DMS79 treated with DMSO at 0.1 percent for 48 hours (cell line): ENCODE measurements around the gene ORC5.
"Not testable (repeated sequence)": the region's sequence is repeated elsewhere in the genome, so short reads cannot be mapped to it uniquely, and the experiment has no call there.

Source experiments
- DNase-seq: peaks from one replicate; lab custom pipeline; 2025; lab: John Stamatoyannopoulos, UW

ORC5 gene

GRCh38 chr7:104185346-104185745, 22.5 kb downstream of the ORC5 start:
- DNase-seq = no peak

GRCh38 chr7:104179178-104179577, 28.6 kb downstream of the ORC5 start:
- DNase-seq = peak; percentile 5

- not testable (repeated sequence) for DNase-seq
Measured at GRCh38 chr7:104177565-104178083, 30.2 kb downstream of the ORC5 start.

GRCh38 chr7:104176332-104176731, 31.5 kb downstream of the ORC5 start:
- DNase-seq = no peak

- no peak for DNase-seq
Measured at GRCh38 chr7:104175361-104175984, 32.3 kb downstream of the ORC5 start.

GRCh38 chr7:104174798-104175197, 33.0 kb downstream of the ORC5 start:
- DNase-seq = peak; percentile 27

GRCh38 chr7:104162081-104162480, 45.7 kb downstream of the ORC5 start:
- DNase-seq = no peak

GRCh38 chr7:104161244-104161643, 46.6 kb downstream of the ORC5 start:
- no peak for DNase-seq

GRCh38 chr7:104160375-104160774, 47.4 kb downstream of the ORC5 start:
- peak; percentile 5 for DNase-seq

- peak; percentile 9 for DNase-seq
Measured at GRCh38 chr7:104156842-104157277, 51.0 kb downstream of the ORC5 start.

GRCh38 chr7:104153287-104153686, 54.5 kb downstream of the ORC5 start:
- no peak for DNase-seq

- DNase-seq = no peak
Measured at GRCh38 chr7:104152468-104152867, 55.3 kb downstream of the ORC5 start.

GRCh38 chr7:104150470-104150869, 57.3 kb downstream of the ORC5 start:
- no peak for DNase-seq

GRCh38 chr7:104149822-104150221, 58.0 kb downstream of the ORC5 start:
- no peak for DNase-seq

- no peak for DNase-seq
Measured at GRCh38 chr7:104142147-104142546, 65.7 kb downstream of the ORC5 start.

- no peak for DNase-seq
Measured at GRCh38 chr7:104137971-104138370, 69.8 kb downstream of the ORC5 start.

- DNase-seq = no peak
Measured at GRCh38 chr7:104137511-104137910, 70.3 kb downstream of the ORC5 start.

- DNase-seq = no peak
Measured at GRCh38 chr7:104136981-104137380, 70.8 kb downstream of the ORC5 start.

- DNase-seq = no peak
Measured at GRCh38 chr7:104136561-104136960, 71.3 kb downstream of the ORC5 start.

GRCh38 chr7:104135760-104136558, 71.9 kb downstream of the ORC5 start:
- no peak for DNase-seq

GRCh38 chr7:104133238-104133637, 74.6 kb downstream of the ORC5 start:
- no peak for DNase-seq

GRCh38 chr7:104130726-104131125, 77.1 kb downstream of the ORC5 start:
- no peak for DNase-seq

- DNase-seq = no peak
Measured at GRCh38 chr7:104127204-104127603, 80.6 kb downstream of the ORC5 start.
